NT2/D1 (cell line): ENCODE results near the gene SLC6A17.

ENCODE experiments used
- SUZ12 ChIP-seq: IDR thresholded peaks from 2 replicates; pipeline ENCODE4 v1.6.1; 2011; ENCODE audit not compliant: insufficient read length, insufficient read depth; ENCODE audit errors: extremely low read depth
- YY1 ChIP-seq: IDR thresholded peaks from 2 replicates; pipeline ENCODE4 v1.6.1; 2011; ENCODE audit not compliant: insufficient read length, insufficient read depth

DNA sequence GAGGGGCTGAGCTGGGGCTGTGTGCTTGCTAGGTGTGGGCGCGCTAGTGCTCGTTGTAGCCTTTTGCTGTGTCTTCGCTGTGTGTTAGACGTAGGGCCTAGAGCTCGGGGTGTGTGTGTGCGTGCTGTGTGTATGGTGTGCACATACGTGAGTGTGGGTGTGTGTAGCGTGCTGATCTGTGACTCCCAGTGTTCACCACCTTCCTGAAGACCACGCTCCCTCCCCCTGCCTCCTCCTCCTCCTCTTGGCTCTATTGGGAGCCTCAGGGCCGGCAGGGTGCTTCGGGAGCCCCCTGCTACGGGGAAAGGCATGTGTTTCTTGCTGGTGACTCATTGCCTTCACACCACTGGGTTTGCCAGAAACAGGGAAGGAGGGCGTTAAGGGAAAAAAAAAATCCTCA, 50.4 kb downstream of the SLC6A17 start:
- TF ChIP-seq SUZ12, result no peak
- TF ChIP-seq YY1, result no peak
